H9 (cell line): ENCODE results near the gene CORO1C. TPM values are rescaled to one million over a fixed set of nuclear protein-coding genes. Genes with fewer than 3 reads are reported as not detected.
A peak's percentile ranks its signal among the peaks of the same experiment; 100 is the strongest.

ENCODE experiments used
- DNase-seq: peaks from one replicate; pipeline ENCODE4 v3.0.0-alpha.2; 2017
- H2AFZ ChIP-seq: one replicate; pipeline ENCODE4 v1.6.1; 2013; ENCODE audit warnings: mild to moderate bottlenecking, low read length, control low read depth, moderate library complexity
- H2AK5ac ChIP-seq: 2 replicates; pipeline ENCODE4 v1.6.1; 2013; ENCODE audit warnings: low read length, control low read depth, mixed read lengths; ENCODE audit not compliant: insufficient read length
- H2BK120ac ChIP-seq: one replicate; pipeline ENCODE4 v1.6.1; 2013; ENCODE audit warnings: low read depth, mild to moderate bottlenecking, low read length, control low read depth, inconsistent platforms; ENCODE audit not compliant: poor library complexity, severe bottlenecking
- H2BK12ac ChIP-seq: 2 replicates; pipeline ENCODE4 v1.6.1; 2013; ENCODE audit warnings: low read length, control low read depth, mixed read lengths, low read depth; ENCODE audit not compliant: insufficient read length
- H2BK15ac ChIP-seq: 2 replicates; pipeline ENCODE4 v1.6.1; 2013; ENCODE audit warnings: low read depth, low read length, control low read depth
- H2BK20ac ChIP-seq: one replicate; pipeline ENCODE4 v1.6.1; 2013; ENCODE audit warnings: low read depth, mild to moderate bottlenecking, low read length, control low read depth, inconsistent platforms; ENCODE audit not compliant: poor library complexity, severe bottlenecking
- H2BK5ac ChIP-seq: 2 replicates; pipeline ENCODE4 v1.6.1; 2013; ENCODE audit warnings: low read length, control low read depth, mixed read lengths; ENCODE audit not compliant: insufficient read length
- H3K14ac ChIP-seq: 2 replicates; pipeline ENCODE4 v1.6.1; 2013; ENCODE audit warnings: low read length, control low read depth; ENCODE audit not compliant: insufficient read depth
- H3K18ac ChIP-seq: 2 replicates; pipeline ENCODE4 v1.6.1; 2013; ENCODE audit warnings: low read depth, mild to moderate bottlenecking, mixed read lengths, low read length, control low read depth; ENCODE audit not compliant: insufficient read length
- H3K23ac ChIP-seq: 2 replicates; pipeline ENCODE4 v1.6.1; 2013; ENCODE audit warnings: low read length, control low read depth, mixed read lengths, low read depth; ENCODE audit not compliant: insufficient read length
- H3K23me2 ChIP-seq: 2 replicates; pipeline ENCODE4 v1.6.1; 2013; ENCODE audit warnings: low read depth, mild to moderate bottlenecking, mixed read lengths, low read length, control low read depth; ENCODE audit not compliant: insufficient read length, poor library complexity, severe bottlenecking
- H3K27ac ChIP-seq: 2 replicates; pipeline ENCODE4 v1.5.1; 2013; ENCODE audit warnings: low read length, control low read depth, mixed read lengths, low read depth; ENCODE audit not compliant: insufficient read length
- H3K27me3 ChIP-seq: 2 replicates; pipeline ENCODE4 v1.6.1; 2013; ENCODE audit warnings: low read length, control low read depth, inconsistent platforms; ENCODE audit not compliant: insufficient read depth
- H3K4ac ChIP-seq: 2 replicates; pipeline ENCODE4 v1.6.1; 2013; ENCODE audit warnings: low read depth, mild to moderate bottlenecking, control low read depth, inconsistent platforms, low read length, moderate library complexity
- H3K4me1 ChIP-seq: 2 replicates; pipeline ENCODE4 v1.6.1; 2013; ENCODE audit warnings: low read length, control low read depth, inconsistent platforms; ENCODE audit not compliant: insufficient read depth
- H3K4me2 ChIP-seq: 2 replicates; pipeline ENCODE4 v1.6.1; 2013; ENCODE audit warnings: low read length, control low read depth, mixed read lengths; ENCODE audit not compliant: insufficient read length, insufficient read depth
- H3K56ac ChIP-seq: 2 replicates; pipeline ENCODE4 v1.6.1; 2013; ENCODE audit warnings: low read depth, mild to moderate bottlenecking, mixed read lengths, low read length, control low read depth; ENCODE audit not compliant: insufficient read length
- H3K79me1 ChIP-seq: 2 replicates; pipeline ENCODE4 v1.6.1; 2013; ENCODE audit warnings: low read depth, mild to moderate bottlenecking, moderate library complexity, low read length, control low read depth, inconsistent platforms; ENCODE audit not compliant: insufficient read depth, poor library complexity, severe bottlenecking
- H3K79me2 ChIP-seq: 2 replicates; pipeline ENCODE4 v1.6.1; 2013; ENCODE audit warnings: low read length, control low read depth, inconsistent platforms; ENCODE audit not compliant: insufficient read depth
- H3K9ac ChIP-seq: 2 replicates; pipeline ENCODE4 v1.6.1; 2013; ENCODE audit warnings: low read length, control low read depth, mixed read lengths; ENCODE audit not compliant: insufficient read length; ENCODE audit errors: extremely low read depth
- H3K9me3 ChIP-seq: one replicate; pipeline ENCODE4 v1.6.1; 2013; ENCODE audit warnings: low read depth, low read length, inconsistent platforms; ENCODE audit not compliant: control insufficient read depth
- H3T11ph ChIP-seq: one replicate; pipeline ENCODE4 v1.6.1; 2013; ENCODE audit warnings: mild to moderate bottlenecking, low read length, control low read depth, inconsistent platforms
- H4K20me1 ChIP-seq: one replicate; pipeline ENCODE4 v1.6.1; 2013; ENCODE audit not compliant: control insufficient read depth, insufficient read length, insufficient read depth
- H4K5ac ChIP-seq: 2 replicates; pipeline ENCODE4 v1.6.1; 2013; ENCODE audit warnings: low read depth, mild to moderate bottlenecking, mixed read lengths, low read length, control low read depth; ENCODE audit not compliant: insufficient read length
- H4K8ac ChIP-seq: replicated peaks from 2 replicates; pipeline ENCODE4 v1.6.1; 2013; ENCODE audit warnings: low read length, control low read depth, mixed read lengths, low read depth; ENCODE audit not compliant: insufficient read length
- H4K91ac ChIP-seq: 2 replicates; pipeline ENCODE4 v1.6.1; 2013; ENCODE audit warnings: low read depth, mild to moderate bottlenecking, moderate library complexity, mixed read lengths, low read length, control low read depth; ENCODE audit not compliant: insufficient read length
- H3K27ac Mint-ChIP-seq, 3 experiments: 2 replicates in 2 of 3; 3 replicates in 1 of 3; pipeline ENCODE4 v1.8.0; 2020 to 2021; ENCODE audit warnings: mixed read lengths in 3 of 3, mild to moderate bottlenecking in 1 of 3, moderate library complexity in 1 of 3
- H3K27me3 Mint-ChIP-seq: 2 replicates; pipeline ENCODE4 v1.8.0; 2021; ENCODE audit warnings: low read depth, mild to moderate bottlenecking, moderate library complexity, mixed read lengths
- H3K36me3 Mint-ChIP-seq, 3 experiments: 2 replicates in 2 of 3; 3 replicates in 1 of 3; pipeline ENCODE4 v1.8.0; 2020 to 2021; ENCODE audit warnings: low read depth in 3 of 3, mixed read lengths in 3 of 3; ENCODE audit not compliant: insufficient read depth in 1 of 3
- H3K4me1 Mint-ChIP-seq, 2 experiments: 2 replicates each; pipeline ENCODE4 v1.8.0; 2020; ENCODE audit warnings: mixed read lengths in 2 of 2
- H3K4me3 Mint-ChIP-seq, 2 experiments: 2 replicates in 1 of 2; 3 replicates in 1 of 2; pipeline ENCODE4 v1.8.0; 2020 to 2021; ENCODE audit warnings: mild to moderate bottlenecking in 2 of 2, mixed read lengths in 2 of 2, moderate library complexity in 1 of 2
- H3K9me3 Mint-ChIP-seq, 2 experiments: 2 replicates in 1 of 2; 3 replicates in 1 of 2; pipeline ENCODE4 v1.8.0; 2020; ENCODE audit warnings: mild to moderate bottlenecking in 2 of 2, mixed read lengths in 2 of 2, moderate library complexity in 1 of 2
- CTCF ChIP-seq: fragments of 200-600 bp; sonication (generic); conservative IDR thresholded peaks from 3 replicates; pipeline ENCODE4 v1.8.0; 2021; ENCODE audit warnings: antibody characterized with exemption, mild to moderate bottlenecking
- WGBS: extraction: QIAGEN DNeasy Blood & Tissue Kit; methylation state at CpG from one replicate; pipeline ENCODE4 v1.1.7; 2013; ENCODE audit warnings: missing lambda C conversion rate, low lambda C conversion rate, mixed read lengths; ENCODE audit not compliant: insufficient read length; ENCODE audit errors: extremely low coverage; 5-methylcytosine and 5-hydroxymethylcytosine counted together
- total RNA-seq: library from RNA; stranded (reverse); gene quantifications from 2 replicates; pipeline ENCODE4 v1.2.1, GENCODE V29; 2021

Gene CORO1C
- total RNA-seq, 1 experiment from 2014 or later: 154 TPM

GRCh38 chr12:108643941-108644810 lies 87.1 kb downstream of the CORO1C start:
- TF ChIP-seq CTCF: no peak
- Mint-ChIP-seq H3K36me3 (peaks cover 14 to 55% (median 36%) of the 10 kb centered on the region in 3 experiments; a peak in 6 of 7 replicates), H3K9me3 (no peaks in the 10 kb centered on the region), H3K4me1 (peaks cover 30 to 36% of the 10 kb centered on the region in 2 experiments), H3K27ac (peak overlapping the region; percentile 25 to 90 (median 32); a peak in 3 of 7 replicates), H3K27me3 (no peaks in the 10 kb centered on the region), H3K4me3 (no peak overlapping the region; a peak in 1 of 5 replicates)
- WGBS: no CpG with 5 or more reads among the region's 18 CpGs
- H3K79me1 ChIP-seq: no peaks in the 10 kb centered on the region
- H3K79me2 ChIP-seq: no peaks in the 10 kb centered on the region
- no peak overlapping the region for H4K91ac ChIP-seq
- H3K4ac ChIP-seq: no peak overlapping the region
- H2BK20ac ChIP-seq: no peak overlapping the region
- no peaks in the 10 kb centered on the region for H4K20me1 ChIP-seq
- no peak overlapping the region for H3K9ac ChIP-seq
- no peak overlapping the region for H2BK5ac ChIP-seq
- no peak overlapping the region for H2AK5ac ChIP-seq
- H3K4me1 ChIP-seq: no peaks in the 10 kb centered on the region; the same call in 1 of the 2 replicates
- H3K4me2 ChIP-seq: no peak overlapping the region
- no peak overlapping the region for H2BK15ac ChIP-seq
- H2AFZ ChIP-seq: no peak overlapping the region
- H3K27me3 ChIP-seq: no peaks in the 10 kb centered on the region
- H3K18ac ChIP-seq: no peak overlapping the region
- no peak overlapping the region for H3K14ac ChIP-seq
- no peak overlapping the region for H4K8ac ChIP-seq
- no peak overlapping the region for H3K27ac ChIP-seq
- H4K5ac ChIP-seq: no peak overlapping the region
- H2BK12ac ChIP-seq: no peak overlapping the region
- H3K56ac ChIP-seq: no peak overlapping the region
- H3K9me3 ChIP-seq: no peaks in the 10 kb centered on the region
- no peak overlapping the region for H2BK120ac ChIP-seq
- no peak overlapping the region for H3K23ac ChIP-seq
- no peak overlapping the region for H3T11ph ChIP-seq
- DNase-seq: peak; percentile 23
- H3K23me2 ChIP-seq: no peaks in the 10 kb centered on the region
